GOT3 (cell line): ENCODE data around the gene MAPKAP1.

Experiments
- DNase-seq: peaks from one replicate; lab custom pipeline; 2025; ENCODE audit warnings: mixed read lengths; lab: John Stamatoyannopoulos, UW

Gene MAPKAP1

DNA sequence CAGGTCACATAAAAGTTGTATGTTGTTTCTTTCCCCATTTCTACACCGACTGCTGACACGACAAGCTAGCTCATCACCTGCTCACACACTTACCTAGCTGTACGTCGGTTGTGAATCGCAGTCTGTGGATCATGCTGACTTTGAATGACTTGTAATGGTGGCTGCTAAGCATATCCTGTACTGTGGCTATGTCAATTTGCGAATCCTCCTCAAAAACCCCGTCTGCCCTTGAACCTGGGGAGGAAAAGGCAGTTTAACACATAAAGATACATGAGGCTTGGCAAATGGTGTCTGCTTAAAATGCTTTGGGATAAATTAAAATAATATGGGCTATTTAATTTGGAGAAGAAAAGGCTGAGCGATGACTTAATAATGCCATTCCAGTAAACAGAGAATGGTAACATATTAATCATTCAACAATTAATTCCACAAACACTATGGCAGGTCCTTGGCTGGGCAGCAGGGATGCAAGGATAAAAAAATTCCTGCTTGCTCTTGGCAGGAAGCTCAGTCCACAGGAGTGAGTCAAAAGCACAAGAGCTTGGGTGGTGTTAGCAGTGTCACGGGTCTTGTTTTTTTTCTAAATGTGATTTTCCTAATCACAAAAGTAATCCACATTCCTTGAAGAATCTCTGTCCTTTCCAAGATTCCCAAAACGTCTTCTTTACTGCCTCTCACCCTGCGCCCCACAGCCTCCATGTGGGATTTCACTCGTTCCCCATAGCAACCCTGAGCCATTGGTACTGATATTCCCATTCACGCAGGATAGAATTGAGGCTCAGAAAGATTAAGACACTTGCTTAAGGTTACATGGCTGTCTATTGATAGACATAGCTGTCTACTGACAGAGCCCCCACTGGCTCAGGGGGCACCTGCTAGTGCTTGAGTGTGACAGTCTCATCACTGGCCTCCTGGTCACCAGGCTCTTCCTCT lies 222.4 kb downstream of the MAPKAP1 start:
- DNase-seq, result no peak

DNA sequence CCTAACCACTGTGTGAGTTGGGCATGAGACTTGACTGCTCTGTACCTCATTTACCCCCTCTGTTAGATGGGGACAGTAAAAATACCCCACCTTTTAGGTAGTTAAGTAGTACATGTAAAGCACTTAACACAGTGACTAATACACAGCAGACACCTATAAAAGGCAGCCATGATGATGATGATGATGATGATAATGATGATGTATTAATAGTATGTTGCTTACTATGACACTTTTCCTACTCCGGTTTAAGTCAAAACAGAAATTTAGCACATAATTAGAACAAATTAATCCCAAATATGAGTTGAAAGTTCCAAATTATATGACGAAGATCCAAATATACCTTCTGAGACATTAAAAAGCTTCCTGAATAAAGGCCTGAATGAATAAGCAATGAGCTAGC lies 223.3 kb downstream of the MAPKAP1 start:
- DNase-seq, result no peak

DNA sequence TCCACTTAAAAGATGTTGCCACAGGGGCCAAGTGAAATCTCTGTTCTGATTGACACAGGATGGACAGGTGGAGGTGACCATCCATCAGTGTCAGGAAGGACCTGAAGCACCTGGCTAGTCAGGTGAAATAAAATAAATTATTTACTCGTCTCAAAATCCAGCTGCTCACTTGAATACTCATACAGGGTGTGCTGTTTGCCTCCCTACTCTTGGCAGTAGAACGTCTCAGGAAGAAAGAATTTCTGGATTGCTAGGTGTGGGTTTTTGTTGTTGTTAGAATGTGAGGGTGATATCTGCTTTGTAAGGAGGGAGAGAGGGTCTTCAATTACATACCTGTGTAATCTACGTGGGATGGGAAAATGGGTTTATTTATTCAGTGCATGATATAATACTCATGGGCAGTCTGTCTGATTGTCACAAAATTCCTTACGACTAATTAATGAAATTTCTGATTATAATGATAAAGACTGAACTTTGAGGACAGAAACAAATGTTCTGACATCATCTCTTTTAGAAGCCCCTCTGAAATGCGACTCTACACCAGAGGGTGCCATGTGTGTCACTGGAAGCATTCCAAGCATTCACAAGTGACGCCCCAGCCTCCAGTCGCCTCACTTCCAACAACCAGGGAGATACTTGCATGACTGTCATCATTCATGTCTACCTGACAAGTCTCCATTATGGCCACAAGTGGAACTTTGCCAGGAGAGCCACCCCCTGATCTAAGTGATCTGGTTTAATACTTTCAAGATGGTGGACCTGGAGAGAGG lies 227.0 kb downstream of the MAPKAP1 start:
- DNase-seq, result no peak

DNA sequence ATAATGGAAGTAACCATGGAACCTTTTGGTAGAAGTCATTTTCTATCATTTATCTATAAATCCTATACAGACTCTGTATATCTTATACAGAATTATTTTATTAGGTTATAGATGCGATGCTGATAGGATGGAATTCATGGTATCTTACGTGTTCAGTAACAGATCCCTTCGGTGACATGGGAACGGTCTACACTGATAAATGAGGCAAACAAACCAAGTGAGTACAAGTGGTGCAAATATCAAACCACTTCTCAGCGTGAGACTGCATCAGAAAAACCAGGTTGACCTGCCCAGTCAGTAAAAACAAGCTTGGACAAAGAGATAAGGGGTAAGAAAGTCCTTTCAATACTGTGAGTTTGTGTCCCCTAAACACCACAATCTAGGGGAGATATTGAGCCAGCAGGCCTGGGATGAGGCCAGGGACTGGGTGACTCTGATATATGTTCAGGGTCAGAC lies 229.9 kb downstream of the MAPKAP1 start:
- no peak for DNase-seq

DNA sequence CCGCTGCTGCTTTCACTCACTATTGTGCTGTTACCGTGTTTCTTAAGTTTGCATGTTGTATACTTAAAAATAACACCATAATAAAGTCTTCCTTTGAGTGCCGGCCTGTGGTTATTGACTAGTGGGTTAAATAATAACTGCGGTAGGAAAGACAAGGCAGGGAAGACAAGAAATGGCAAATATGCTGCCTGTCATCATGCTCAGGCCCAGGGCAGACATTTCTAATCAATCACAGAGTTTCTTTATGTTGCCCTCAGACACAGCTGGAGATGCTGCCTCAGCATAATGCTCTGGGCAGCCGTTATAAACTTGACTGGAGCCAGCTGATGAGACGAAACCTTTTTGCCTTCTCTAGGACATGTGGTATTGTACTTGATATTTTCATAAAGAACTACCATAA lies 230.4 kb downstream of the MAPKAP1 start:
- no peak for DNase-seq

DNA sequence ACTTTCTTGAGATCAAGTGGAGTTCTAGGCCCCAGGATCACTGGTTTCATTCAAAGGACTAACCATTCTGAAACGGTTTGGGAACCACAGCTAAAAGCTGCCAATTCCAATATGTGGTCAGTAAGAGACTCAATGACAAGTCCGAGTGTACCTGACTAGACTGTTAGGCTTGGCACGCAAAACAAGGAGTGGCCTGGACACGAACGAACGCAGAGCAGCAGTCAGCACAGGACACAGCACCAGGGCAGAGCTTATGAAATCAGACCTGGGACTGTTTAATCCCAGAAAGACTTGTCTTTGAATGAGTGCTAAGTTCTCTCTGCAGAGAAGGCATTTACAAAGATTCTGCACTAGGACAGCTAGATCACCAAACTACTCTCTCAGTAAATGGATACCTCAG lies 231.6 kb downstream of the MAPKAP1 start:
- no peak for DNase-seq

DNA sequence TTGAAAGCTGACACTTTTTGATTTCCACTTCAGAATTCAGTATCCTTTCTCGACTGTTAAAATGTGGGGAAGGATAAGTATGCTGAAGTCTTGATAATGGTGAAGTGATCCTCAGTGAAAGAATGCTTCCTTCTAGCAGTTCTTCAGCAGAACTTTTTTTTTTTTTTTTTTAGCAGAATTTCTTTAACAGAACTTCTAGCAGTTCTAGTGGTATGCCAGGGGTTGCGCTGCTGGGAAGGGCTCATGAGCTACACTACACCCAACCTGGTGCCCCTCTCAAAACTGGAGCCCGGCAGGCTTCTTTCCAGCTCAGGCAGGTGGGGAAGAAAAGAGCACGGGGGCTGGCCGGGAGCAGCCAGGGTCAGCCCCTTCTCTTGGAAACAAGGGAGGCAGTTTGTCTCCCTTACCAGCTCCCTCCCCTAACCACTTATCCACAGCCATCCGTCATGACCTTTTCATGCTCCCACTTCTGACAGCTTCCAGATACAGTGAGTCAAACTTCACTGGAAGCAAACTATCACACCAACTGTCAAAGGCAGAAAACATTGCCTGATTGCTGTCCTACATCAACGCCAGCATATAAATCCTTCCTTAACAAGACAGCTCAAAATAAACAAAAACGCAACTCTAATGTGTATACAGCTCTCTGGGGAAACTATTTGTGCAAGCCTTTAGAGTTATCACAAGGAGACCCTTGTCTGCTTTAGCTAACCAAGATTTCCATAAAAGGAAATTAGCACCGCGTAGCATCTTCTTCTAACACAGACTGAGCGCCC lies 233.9 kb downstream of the MAPKAP1 start:
- DNase-seq, result no peak

DNA sequence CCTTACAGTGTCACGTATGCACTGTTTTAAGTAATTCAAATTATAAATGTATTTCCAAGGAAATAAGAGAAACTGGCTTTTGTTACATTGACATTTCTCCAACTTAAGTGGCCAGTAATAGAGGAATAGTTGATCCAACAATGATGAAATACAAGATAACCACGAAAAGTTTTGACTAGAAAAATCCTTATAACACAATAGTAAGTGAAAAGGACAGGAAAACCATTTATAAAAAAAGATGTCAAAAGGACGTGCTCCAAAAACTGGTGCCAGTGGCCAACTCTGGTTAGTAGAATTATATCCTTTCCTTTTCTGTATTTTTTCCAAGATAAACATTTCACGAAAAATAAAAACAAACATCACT lies 234.5 kb downstream of the MAPKAP1 start:
- DNase-seq, result no peak

DNA sequence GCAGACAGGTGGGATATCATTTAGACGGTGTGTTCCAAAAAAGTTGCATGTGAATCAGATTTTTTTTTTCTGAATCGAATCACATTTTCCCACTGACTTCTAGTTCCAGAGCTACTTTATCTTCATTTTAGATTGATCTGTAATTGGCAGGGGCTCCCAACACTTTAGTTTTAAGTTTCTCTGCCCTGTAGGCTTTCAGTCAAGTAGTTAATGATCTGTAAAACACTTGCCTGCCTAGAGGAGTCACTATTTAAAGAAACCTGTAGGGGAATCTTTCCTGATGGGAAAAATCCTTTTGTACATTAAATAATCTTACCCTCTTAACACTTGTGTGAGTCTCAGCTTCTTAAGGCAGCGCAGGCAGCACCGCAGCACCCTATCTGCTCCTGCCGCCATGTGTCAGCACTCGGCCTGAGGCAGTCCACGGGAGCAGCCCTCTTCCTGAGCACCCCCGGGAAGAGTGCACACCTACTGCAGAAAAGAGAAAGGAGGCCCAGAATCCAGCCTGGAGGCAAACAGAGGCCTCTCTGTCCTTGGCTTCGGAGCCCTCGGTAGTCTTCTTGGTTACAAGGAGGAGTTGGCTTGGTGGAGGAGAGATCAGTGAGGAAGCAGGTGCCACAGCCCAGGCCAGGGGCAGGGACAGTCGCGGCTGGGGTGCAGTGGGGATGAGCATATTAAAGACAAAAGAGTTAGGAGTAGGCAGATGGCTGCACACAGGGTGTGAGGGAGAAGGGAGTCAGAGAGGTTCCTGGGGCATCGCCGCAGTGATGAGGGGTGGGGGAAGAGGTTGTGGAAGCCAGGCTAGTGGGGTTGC lies 236.0 kb downstream of the MAPKAP1 start:
- DNase-seq, result no peak

DNA sequence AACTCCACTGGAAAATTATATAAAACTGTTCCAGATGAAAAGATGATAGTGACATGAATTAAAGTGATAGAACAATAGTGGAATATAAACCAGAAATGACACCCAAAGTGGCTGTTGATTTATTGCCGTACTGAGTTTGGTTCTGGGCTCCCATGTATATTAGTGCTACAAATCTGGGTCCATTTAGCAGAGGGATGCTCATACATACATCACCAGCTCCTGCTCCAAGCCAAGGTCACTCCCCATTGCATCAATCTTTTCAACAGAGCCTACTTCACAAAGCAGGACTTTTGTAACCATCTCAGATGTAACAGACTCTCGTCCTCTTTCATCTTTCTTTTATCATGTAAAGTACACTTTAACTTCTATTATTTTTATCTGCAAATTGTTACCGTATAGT lies 236.8 kb downstream of the MAPKAP1 start:
- no peak for DNase-seq

DNA sequence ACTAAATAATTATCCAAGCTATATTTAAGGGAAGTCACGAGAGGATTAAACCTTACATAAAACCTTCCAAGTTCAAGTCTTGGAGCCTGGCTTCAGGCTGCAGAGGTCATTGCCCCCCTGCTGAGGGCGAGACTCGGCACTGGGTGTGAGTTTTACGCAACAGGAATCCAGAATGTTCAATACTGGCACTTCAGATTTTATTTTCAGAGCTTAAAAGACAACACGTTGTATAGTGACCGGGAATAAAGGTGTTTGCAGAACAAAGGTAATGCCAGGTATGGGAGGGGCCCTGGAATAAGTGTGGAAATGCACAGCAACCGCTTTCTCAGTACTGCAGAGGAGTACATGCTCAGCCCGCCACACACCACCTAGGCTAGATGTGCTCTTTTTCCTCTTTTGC lies 238.4 kb downstream of the MAPKAP1 start:
- DNase-seq, result no peak

DNA sequence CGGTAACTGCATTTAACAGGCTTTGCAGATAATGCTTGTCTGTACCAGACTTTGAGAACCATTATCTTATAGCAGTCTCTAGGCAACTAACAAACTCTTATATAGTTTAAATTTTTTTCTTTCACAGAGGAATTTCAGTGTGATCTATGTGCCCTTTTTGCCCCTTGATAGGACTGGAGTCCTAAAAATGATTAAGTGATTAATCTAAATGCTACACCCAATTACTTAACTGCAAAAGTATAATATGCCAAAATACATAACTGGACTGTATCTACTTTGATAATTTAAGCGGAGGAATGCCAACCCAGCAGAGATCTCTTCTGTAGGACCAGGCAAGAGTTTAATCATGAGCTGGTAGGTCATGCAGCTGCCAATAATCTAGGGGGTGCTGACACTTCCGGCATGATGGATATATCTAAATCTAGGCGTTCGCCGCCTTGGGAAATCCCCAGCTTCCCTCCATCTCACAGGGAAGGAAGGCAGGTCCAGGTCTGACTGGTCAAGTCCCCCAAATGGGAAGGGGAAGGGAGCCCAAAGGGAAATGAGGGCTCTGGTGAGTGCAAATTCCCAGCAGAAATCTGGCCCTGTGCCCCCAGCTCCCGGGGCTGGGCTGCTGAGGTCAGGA lies 239.8 kb downstream of the MAPKAP1 start:
- no peak for DNase-seq

DNA sequence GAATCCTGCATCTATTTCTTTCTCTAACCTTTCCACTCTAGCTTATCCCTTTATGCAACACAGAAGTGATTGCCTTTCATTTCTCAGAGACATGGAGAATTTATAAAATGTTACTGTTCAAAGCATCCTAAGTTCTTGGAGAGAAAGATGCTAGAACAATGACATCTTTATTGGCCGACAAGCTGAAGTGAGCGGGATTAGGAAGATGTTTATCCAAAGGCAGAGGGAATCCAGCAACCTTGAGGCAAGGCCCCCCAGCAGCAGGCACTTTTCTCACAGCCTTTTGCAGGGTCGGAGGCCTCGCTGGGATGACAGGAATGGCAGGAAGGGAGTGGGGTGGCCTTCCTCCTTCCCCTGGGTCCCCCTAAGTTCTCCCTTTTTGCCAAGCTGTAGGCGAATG lies 240.6 kb downstream of the MAPKAP1 start:
- DNase-seq, result no peak

DNA sequence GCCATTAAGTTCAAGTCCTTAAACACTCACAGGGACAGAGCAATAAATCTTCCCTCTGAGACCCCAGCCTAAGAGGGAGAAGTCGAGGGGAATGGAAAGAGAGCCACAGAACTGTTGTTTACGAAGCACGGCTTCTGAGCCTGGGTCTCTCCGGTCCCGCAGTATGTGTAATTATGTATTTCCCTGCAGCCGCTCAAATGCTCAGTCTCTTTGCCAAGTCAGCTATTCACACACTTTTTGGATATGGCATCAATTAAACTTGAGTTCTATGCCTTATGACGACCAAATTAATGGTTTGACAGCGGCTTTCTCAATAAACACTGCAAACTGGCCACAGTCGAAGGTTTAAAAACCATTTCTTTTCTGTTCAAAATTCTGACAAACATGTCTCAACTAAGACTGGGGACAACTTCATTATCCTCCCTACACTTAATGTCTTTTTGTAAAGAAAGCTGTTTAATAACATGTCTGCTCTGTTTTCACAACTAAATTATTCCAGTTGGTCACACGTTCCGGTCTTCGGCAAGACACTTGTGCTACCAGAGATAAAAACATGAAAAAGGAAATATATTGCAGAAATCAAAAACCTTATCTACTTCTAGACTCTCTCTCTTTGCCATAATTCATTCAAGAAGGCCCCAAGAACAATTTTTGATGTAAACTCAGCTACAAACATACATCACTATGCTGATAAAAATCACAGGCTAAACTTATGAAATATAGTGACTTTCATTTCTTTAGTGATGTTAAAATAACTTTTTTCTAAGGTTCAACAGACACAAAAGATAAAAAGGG lies 242.2 kb downstream of the MAPKAP1 start:
- DNase-seq, result no peak

DNA sequence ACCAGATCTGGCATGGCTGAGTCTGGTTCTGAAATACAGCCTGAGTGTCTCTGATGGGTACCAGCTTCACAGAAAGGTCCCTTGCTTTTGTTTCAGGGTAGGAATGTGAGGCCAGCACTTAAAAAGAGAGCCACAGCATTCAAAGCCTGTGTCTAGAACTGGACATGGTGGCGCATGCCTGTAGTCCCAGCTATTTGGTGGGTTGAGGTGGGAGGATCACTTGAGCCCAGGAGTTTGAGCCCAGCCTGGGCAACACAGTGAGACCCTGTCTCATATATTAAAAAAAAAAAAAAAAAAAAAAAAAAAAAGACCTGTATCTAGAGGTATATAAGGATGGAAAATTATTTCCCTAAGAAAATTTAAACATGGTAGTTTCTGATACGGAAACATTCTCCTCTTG lies 243.1 kb downstream of the MAPKAP1 start:
- DNase-seq, result no peak

DNA sequence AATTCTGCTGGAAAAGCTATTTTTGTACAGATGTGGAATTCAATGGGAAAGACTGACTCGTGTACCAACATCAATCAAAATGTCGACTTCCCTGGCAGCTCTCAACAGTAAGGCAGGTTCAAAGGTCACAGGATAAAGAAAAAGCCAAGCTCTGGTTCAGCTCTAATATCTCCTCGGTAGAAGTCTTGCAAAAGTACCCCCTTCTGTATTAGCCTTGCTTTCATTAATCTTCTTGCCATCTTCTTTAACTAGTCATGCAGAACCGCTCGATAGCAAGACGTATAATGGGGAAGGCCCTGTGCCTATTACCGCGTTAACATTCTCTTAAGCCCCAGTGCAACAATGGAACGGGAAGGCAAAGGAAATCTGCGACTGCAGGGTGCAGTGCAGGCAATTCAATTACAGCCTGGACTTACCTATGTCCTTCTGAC lies 244.1 kb downstream of the MAPKAP1 start:
- no peak for DNase-seq

DNA sequence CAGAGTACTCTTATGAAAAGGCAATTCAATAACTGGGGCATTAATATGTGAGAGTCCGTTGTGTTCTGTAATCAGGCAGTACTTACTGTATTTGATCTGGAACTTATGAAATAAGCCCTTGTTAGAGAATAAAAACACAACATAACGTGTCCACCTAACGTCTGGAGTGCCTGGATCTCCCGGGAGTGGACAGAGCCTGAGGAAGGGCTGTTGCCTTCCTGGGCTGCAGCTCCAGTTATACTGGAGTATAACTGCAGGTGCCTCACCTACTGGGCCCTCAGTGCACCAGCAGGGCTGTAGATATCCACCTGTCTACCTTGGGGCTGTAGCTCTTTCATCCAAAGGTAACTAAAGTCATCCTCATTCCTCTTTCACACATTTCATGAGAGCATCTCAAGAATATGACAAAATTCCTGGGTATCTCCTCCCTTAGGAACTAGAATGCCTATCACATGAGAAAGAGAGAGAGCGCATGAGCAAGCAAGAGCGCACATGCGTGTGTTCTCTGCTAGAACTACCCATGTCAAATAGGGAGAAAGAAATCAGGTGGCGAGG lies 245.3 kb downstream of the MAPKAP1 start:
- DNase-seq, result no peak

DNA sequence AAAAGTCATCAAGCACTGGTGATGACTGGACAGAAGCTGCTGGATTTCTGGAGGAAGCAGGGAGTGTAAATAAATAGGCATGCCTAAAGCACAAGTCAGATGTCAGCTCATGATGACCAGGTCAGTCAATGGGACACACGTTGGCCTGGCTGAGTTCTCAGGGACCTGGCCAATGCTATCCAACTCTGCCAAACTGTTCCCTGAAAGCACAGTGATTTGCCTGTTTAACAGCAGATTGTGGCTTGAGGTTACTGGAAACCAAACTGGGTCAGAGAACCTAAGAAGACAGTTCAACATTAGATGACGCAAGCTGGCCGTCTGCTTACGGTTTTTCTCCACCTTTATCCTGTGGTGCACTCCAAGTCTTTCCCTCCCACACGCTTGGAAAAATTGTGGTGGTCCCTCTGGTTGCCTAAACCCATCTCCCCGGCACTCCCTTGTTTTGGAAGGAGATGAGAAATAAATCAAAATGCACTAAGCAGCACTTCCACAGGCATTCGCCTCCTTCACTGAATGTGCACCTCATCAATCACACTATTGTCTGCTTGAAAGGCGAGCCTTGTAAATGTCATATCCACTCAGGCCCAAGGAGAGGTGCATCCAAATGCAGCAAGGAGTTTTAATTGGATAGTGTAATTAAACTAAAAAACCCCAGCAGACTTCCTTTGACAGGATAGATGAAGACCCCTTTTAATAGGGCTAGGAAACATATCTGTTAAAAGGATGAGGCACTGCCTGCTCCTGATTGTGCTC lies 245.9 kb downstream of the MAPKAP1 start:
- DNase-seq, result no peak

DNA sequence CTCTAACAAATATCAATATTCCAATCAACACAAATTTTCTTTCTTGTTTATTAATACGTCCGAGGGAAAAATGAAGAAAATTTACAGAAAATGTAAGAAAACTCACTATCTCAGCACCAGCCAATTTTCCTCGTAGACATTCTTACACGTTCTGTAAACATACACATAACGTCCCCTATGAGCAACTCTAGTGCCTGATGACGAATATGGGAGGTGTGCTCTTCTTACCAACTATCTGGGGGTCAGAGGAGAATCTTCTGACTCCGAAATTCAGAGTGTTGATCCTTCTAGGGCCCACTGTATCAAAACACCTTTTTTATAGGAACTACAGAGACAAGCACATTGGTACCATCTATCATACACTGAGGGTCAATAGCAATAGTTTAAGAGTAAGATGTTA lies 246.7 kb downstream of the MAPKAP1 start:
- no peak for DNase-seq
